HepG2 (cell line): ENCODE results near the gene KCNJ5. TPM values are rescaled to one million over a fixed set of nuclear protein-coding genes. Genes with fewer than 3 reads are reported as not detected.

ENCODE experiments used
- ATAC-seq: fragments of 200-7000 bp; cut with Tn5 transposase; 3 replicates; pipeline ENCODE4 v1.9.1; 2020; ENCODE audit warnings: mild to moderate bottlenecking, moderate library complexity
- BruUV-seq: library from RNA; stranded (reverse); fragments of 400-500 nt; replicated peaks from 2 replicates; lab custom pipeline; 2021; lab: Mats Ljungman, UMichigan
- CTCF ChIA-PET: fragments of 300-600 bp; formaldehyde crosslinking; extraction: SDS; loops from one replicate; lab custom pipeline; 2021; ENCODE audit warnings: low total read pairs, inconsistent platforms, low intra/inter-chr PET ratio; lab: Yijun Ruan, JAX
- POLR2A ChIA-PET: fragments of 350-600 bp; sonication (Branson Sonifier 250); formaldehyde crosslinking; loops from one replicate; lab custom pipeline; 2020; ENCODE audit warnings: antibody characterized with exemption, inconsistent platforms; lab: Yijun Ruan, JAX
- DNase-seq: peaks from one replicate; pipeline ENCODE4 v3.0.0-alpha.2; 2015; ENCODE audit warnings: low spot score
- FAIRE-seq: peaks from 3 replicates; lab custom pipeline; 2011; peaks lifted over from hg19 to GRCh38; lab: Jason Lieb, UNC
- H2AFZ ChIP-seq: one replicate; pipeline ENCODE4 v1.6.1; 2011; ENCODE audit warnings: low read length, inconsistent platforms
- H3K27ac ChIP-seq: fragments of 300-600 bp; 3 replicates; pipeline ENCODE4 v1.8.0; 2011; ENCODE audit warnings: mixed run types, mild to moderate bottlenecking, mixed read lengths, low read length, inconsistent platforms; ENCODE audit not compliant: insufficient read depth; ENCODE audit errors: extremely low read length
- H3K27me3 ChIP-seq, 2 experiments: fragments of 200-600 bp in 1 of 2; 2 replicates in 1 of 2; 3 replicates in 1 of 2; pipeline versions ENCODE4 v1.6.0 to v1.8.0; 2011; ENCODE audit warnings: low read length in 2 of 2, mild to moderate bottlenecking in 2 of 2, moderate library complexity in 2 of 2, inconsistent platforms in 1 of 2; ENCODE audit not compliant: insufficient read depth in 2 of 2, control insufficient read depth in 1 of 2
- H3K36me3 ChIP-seq, 2 experiments: fragments of 200-600 bp in 1 of 2; replicated peaks in 1 of 2; 2 replicates in 1 of 2; 3 replicates in 1 of 2; pipeline versions ENCODE4 v1.5.1 to v1.8.0; 2011; ENCODE audit warnings: low read length in 2 of 2, inconsistent platforms in 1 of 2; ENCODE audit not compliant: insufficient read depth in 2 of 2, control insufficient read depth in 1 of 2
- H3K4me1 ChIP-seq: 2 replicates; pipeline ENCODE4 v1.5.1; 2012; ENCODE audit warnings: low read length, inconsistent platforms; ENCODE audit not compliant: insufficient read depth
- H3K4me2 ChIP-seq: 2 replicates; pipeline ENCODE4 v1.6.0; 2011; ENCODE audit warnings: low read depth, low read length, inconsistent platforms
- H3K4me3 ChIP-seq, 3 experiments: fragments of 200-600 bp in 1 of 3; sonication (generic), shearing (Covaris generic) in 1 of 3; replicated peaks in 1 of 3; 2 replicates each; pipeline ENCODE4 v1.5.1; 2011 to 2016; ENCODE audit warnings: low read length in 3 of 3, inconsistent platforms in 2 of 3, low read depth in 2 of 3, mild to moderate bottlenecking in 2 of 3, control low read depth in 1 of 3, mixed read lengths in 1 of 3; ENCODE audit not compliant: insufficient read depth in 1 of 3
- H3K79me2 ChIP-seq: one replicate; pipeline ENCODE4 v1.6.1; 2011; ENCODE audit warnings: low read length, inconsistent platforms; ENCODE audit not compliant: insufficient read depth
- H3K9ac ChIP-seq: 2 replicates; pipeline ENCODE4 v1.6.0; 2011; ENCODE audit warnings: mild to moderate bottlenecking, low read depth, low read length, inconsistent platforms; ENCODE audit not compliant: insufficient read depth
- H3K9me3 ChIP-seq: 2 replicates; pipeline ENCODE4 v1.5.1; 2012; ENCODE audit warnings: mild to moderate bottlenecking, low read length
- H4K20me1 ChIP-seq: 2 replicates; pipeline ENCODE4 v1.6.0; 2011; ENCODE audit warnings: inconsistent platforms, mild to moderate bottlenecking, low read length, moderate library complexity; ENCODE audit not compliant: insufficient read depth
- ARID2 ChIP-seq: sonication (generic); formaldehyde crosslinking; IDR thresholded peaks from 2 replicates; pipeline ENCODE4 v1.8.1; 2022; ENCODE audit warnings: mild to moderate bottlenecking, missing genetic modification reagents, borderline replicate concordance
- MLLT10 ChIP-seq: sonication (generic); formaldehyde crosslinking; IDR thresholded peaks from 2 replicates; pipeline ENCODE4 v1.4.0; 2020; ENCODE audit warnings: missing genetic modification reagents
- PHB2 ChIP-seq: fragments of 450-650 bp; IDR thresholded peaks from 2 replicates; pipeline ENCODE4 v1.6.1; 2018; ENCODE audit not compliant: partially characterized antibody
- PPARG ChIP-seq: conservative IDR thresholded peaks from 2 replicates; pipeline ENCODE4 v1.6.1; 2016; ENCODE audit warnings: missing biosample characterization, missing genetic modification reagents
- SRSF4 ChIP-seq: fragments of 200-400 bp; formaldehyde crosslinking; IDR thresholded peaks from one replicate; pipeline ENCODE4 v1.6.1; 2018; ENCODE audit warnings: mild to moderate bottlenecking, low read depth, low read length, moderate library complexity; ENCODE audit not compliant: poor library complexity, severe bottlenecking
- TARDBP ChIP-seq: sonication (generic); formaldehyde crosslinking; IDR thresholded peaks from 2 replicates; pipeline ENCODE4 v1.8.0; 2022; ENCODE audit warnings: mild to moderate bottlenecking, missing genetic modification reagents
- ZNF281 ChIP-seq: sonication (generic); formaldehyde crosslinking; IDR thresholded peaks from 2 replicates; pipeline ENCODE4 v1.4.0; 2020; ENCODE audit warnings: missing genetic modification reagents, borderline replicate concordance
- ZNF549 ChIP-seq: sonication (generic); formaldehyde crosslinking; IDR thresholded peaks from 2 replicates; pipeline ENCODE4 v1.5.0; 2020; ENCODE audit warnings: missing genetic modification reagents
- ZNF720 ChIP-seq: sonication (generic); formaldehyde crosslinking; IDR thresholded peaks from 2 replicates; pipeline ENCODE4 v1.4.0; 2020; ENCODE audit warnings: missing genetic modification reagents
- ZNF792 ChIP-seq: IDR thresholded peaks from 2 replicates; pipeline ENCODE4 v1.6.1; 2016
- ZSCAN12 ChIP-seq: sonication (generic); formaldehyde crosslinking; IDR thresholded peaks from 2 replicates; pipeline ENCODE4 v1.9.0; 2021; ENCODE audit warnings: mild to moderate bottlenecking, missing genetic modification reagents
- WGBS: methylation state at CpG from one replicate; pipeline ENCODE4 v1.1.6; 2017; ENCODE audit warnings: low lambda C conversion rate; 5-methylcytosine and 5-hydroxymethylcytosine counted together
- in situ Hi-C: cut with HindIII; loops from 2 replicates; pipeline ENCODE4 v1.10.0; 2017; ENCODE audit warnings: low pct_unique_long_range_greater_than_20kb; ENCODE audit not compliant: extremely low pct_ligation_motif_present
- intact Hi-C: fragments of 100-400 bp; cut with micrococcal nuclease; formaldehyde crosslinking; loops from one replicate; pipeline ENCODE4 v1.10.0; 2022; ENCODE audit not compliant: unreplicated experiment
- polyA plus RNA-seq, 8 experiments: library from polyadenylated mRNA; depleted of rRNA in 3 of 8; stranded (reverse) in 7 of 8; unstranded in 1 of 8; fragments of >200 nt; fragmentation: Illumina TruSeq in 4 of 8; extraction: Trizol in 4 of 8; gene quantifications; 2 replicates each; pipeline versions ENCODE4 v1.2.1 to v1.2.3, GENCODE V29; 2011 to 2016; ENCODE audit warnings: low read depth in 4 of 8, missing spikeins in 1 of 8, mixed read lengths in 1 of 8; ENCODE audit not compliant: insufficient read depth in 1 of 8
- total RNA-seq, 5 experiments: library from RNA; depleted of rRNA; stranded (reverse); fragments of >200 nt; fragmentation: Illumina TruSeq; extraction: Trizol; gene quantifications; 2 replicates each; pipeline ENCODE4 v1.2.3, GENCODE V29; 2016; ENCODE audit warnings: low read depth in 1 of 5
- TF ChIP-seq, protein P1 (sequence below): sonication (generic); formaldehyde crosslinking; conservative IDR thresholded peaks from 2 replicates; pipeline ENCODE4 v1.8.0; 2022; ENCODE audit warnings: missing genetic modification reagents
- TF ChIP-seq, protein P2 (sequence below): IDR thresholded peaks from 2 replicates; pipeline ENCODE4 v1.6.1; 2016; ENCODE audit warnings: low read depth
- TF ChIP-seq, protein P3 (sequence below), 2 experiments: fragments of 450-650 bp in 1 of 2; sonication (generic) in 1 of 2; formaldehyde crosslinking; IDR thresholded peaks; 2 replicates each; pipeline versions ENCODE4 v1.5.0 to v1.8.0; 2020 to 2022; ENCODE audit warnings: mild to moderate bottlenecking in 1 of 2, missing genetic modification reagents in 1 of 2

Gene KCNJ5
- total and polyA plus RNA-seq, 2 of the 13 experiments (the other 11 are each of a cell fraction or from before 2014, with no cell fraction given) = not detected

DNA sequence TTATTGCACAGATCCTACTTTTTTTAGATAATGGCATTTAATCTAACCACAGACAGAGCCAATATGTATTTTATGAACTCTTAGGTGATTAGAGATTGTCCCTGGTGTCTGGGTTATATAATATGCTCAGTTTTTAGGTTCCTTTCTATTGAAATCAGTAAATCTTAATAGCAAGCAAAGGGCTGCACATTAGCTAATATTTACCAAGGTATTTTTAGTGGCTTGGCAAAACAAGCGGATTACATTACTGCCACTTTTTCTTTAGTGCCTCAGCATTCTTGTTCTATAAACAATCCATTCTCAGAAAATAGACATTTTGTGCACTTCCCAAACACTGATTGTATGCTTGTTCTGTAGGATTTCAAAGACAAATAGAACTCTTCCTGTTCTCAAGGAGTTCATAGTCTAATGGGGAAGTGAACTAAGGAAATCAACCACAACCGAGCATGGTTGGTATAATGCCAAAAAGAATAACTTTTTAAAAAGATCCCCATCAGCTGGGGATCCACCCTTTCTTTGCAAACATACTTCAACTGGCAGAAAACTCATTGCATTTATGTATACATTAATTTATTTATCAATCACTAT lies 47.9 kb upstream of the KCNJ5 start (continued):
- TF ChIP-seq, protein P1, sequence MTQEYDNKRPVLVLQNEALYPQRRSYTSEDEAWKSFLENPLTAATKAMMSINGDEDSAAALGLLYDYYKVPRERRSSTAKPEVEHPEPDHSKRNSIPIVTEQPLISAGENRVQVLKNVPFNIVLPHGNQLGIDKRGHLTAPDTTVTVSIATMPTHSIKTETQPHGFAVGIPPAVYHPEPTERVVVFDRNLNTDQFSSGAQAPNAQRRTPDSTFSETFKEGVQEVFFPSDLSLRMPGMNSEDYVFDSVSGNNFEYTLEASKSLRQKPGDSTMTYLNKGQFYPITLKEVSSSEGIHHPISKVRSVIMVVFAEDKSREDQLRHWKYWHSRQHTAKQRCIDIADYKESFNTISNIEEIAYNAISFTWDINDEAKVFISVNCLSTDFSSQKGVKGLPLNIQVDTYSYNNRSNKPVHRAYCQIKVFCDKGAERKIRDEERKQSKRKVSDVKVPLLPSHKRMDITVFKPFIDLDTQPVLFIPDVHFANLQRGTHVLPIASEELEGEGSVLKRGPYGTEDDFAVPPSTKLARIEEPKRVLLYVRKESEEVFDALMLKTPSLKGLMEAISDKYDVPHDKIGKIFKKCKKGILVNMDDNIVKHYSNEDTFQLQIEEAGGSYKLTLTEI (CRISPR knock-in tag) = no peak
- no peak for TF ChIP-seq ZNF792 (CRISPR knock-in tag)
- TF ChIP-seq ZSCAN12 (CRISPR knock-in tag) = no peak
- TF ChIP-seq SRSF4 = no peak
- no peak for TF ChIP-seq ZNF720 (CRISPR knock-in tag)

DNA sequence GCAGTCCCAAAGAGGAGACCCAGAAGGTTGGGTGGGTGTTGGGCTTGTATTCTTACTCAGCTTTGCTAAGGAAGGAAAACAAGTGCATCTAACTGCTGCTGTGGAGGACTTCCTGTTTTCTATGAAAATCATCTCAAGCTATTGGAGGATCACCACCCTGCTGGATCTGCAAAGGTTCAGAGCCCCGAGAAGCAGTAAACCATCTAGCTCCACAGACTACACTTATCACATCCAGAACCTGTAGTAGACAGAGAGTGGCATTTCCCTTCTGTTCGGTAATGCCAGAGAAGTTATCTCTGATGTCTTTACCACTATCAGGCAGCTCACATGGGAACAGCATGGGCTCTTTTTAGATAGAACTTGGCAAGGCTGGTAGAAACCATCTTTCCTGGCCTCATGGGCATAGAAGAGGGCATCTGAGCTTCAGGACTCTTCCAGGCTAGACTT lies 45.8 kb upstream of the KCNJ5 start:
- in situ Hi-C loops = no loop called here

More for the DNA sequence above, 45.8 kb upstream of the KCNJ5 start:
- H3K9ac ChIP-seq = no peak overlapping the region
- CTCF ChIA-PET = no interaction called here
- no peaks in the 10 kb centered on the region for H3K9me3 ChIP-seq
- TF ChIP-seq MLLT10 (CRISPR knock-in tag) (no peak), TARDBP (no peak), ZNF281 (CRISPR knock-in tag) (no peak), ARID2 (CRISPR knock-in tag) (no peak), ZNF549 (CRISPR knock-in tag) (no peak), PHB2 (no peak), PPARG (no peak)
- TF ChIP-seq, protein P2, sequence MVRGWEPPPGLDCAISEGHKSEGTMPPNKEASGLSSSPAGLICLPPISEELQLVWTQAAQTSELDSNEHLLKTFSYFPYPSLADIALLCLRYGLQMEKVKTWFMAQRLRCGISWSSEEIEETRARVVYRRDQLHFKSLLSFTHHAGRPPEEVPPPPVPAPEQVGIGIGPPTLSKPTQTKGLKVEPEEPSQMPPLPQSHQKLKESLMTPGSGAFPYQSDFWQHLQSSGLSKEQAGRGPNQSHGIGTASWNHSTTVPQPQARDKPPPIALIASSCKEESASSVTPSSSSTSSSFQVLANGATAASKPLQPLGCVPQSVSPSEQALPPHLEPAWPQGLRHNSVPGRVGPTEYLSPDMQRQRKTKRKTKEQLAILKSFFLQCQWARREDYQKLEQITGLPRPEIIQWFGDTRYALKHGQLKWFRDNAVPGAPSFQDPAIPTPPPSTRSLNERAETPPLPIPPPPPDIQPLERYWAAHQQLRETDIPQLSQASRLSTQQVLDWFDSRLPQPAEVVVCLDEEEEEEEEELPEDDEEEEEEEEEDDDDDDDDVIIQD (CRISPR knock-in tag) = no peak
- TF ChIP-seq, protein P3, sequence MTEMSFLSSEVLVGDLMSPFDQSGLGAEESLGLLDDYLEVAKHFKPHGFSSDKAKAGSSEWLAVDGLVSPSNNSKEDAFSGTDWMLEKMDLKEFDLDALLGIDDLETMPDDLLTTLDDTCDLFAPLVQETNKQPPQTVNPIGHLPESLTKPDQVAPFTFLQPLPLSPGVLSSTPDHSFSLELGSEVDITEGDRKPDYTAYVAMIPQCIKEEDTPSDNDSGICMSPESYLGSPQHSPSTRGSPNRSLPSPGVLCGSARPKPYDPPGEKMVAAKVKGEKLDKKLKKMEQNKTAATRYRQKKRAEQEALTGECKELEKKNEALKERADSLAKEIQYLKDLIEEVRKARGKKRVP (CRISPR knock-in tag; IDR thresholded peaks at IDR 0.05) = no peak
- WGBS = 0% methylated on average over 1 of the region's 2 CpGs
- H3K4me1 ChIP-seq = no peaks in the 10 kb centered on the region; the same call in 1 of the 2 replicates
- H3K36me3 ChIP-seq = no peaks in the 10 kb centered on the region
- no peak overlapping the region for H3K27ac ChIP-seq
- intact Hi-C loops = no loop called here
- H3K4me2 ChIP-seq = no peak overlapping the region
- POLR2A ChIA-PET = no interaction called here
- H4K20me1 ChIP-seq = no peaks in the 10 kb centered on the region
- H3K79me2 ChIP-seq = no peaks in the 10 kb centered on the region
- no peak for DNase-seq
- no peak for ATAC-seq
- H3K27me3 ChIP-seq = no peaks in the 10 kb centered on the region
- no peak overlapping the region for H3K4me3 ChIP-seq
- no peak overlapping the region for H2AFZ ChIP-seq
- FAIRE-seq = no peak
- no TSS peak for BruUV-seq
